SKM-1 (cell line): Measurements from ENCODE around the gene TFE3.
A peak's percentile ranks its signal among the peaks of the same experiment; 100 is the strongest.

Experiments
- DNase-seq: peaks from one replicate; lab custom pipeline; 2025; ENCODE audit not compliant: unreplicated experiment; lab: John Stamatoyannopoulos, UW

The TFE3 gene

GRCh38 chrX:49043220-49043986, at the start of gene TFE3:
Gene TFE3, minus strand, starts transcription at chrX:49043357. Its CDS starts 131 bp downstream, at chrX:49043226.
- peak; percentile 87 for DNase-seq

GRCh38 chrX:49089553-49089952, 46.4 kb upstream of the TFE3 start:
- DNase-seq: no peak

- no peak for DNase-seq
Measured at GRCh38 chrX:49082271-49082871, 39.2 kb upstream of the TFE3 start.

GRCh38 chrX:49079489-49080428, 36.6 kb upstream of the TFE3 start, which contains the start of gene WDR45:
Gene WDR45, minus strand, starts transcription at chrX:49079887. Its CDS starts 1,792 bp downstream, at chrX:49078095.
- peak; percentile 28 for DNase-seq

GRCh38 chrX:49077941-49078340, 34.8 kb upstream of the TFE3 start:
- no peak for DNase-seq

- DNase-seq: no peak
Measured at GRCh38 chrX:49075347-49075746, 32.2 kb upstream of the TFE3 start.

GRCh38 chrX:49073601-49074575, 30.7 kb upstream of the TFE3 start, which contains the start of gene PRAF2:
Gene PRAF2, minus strand, starts transcription at chrX:49074002. Its CDS starts 15 bp downstream, at chrX:49073987.
- DNase-seq: peak; percentile 40

GRCh38 chrX:49072712-49073095, 29.5 kb upstream of the TFE3 start:
- DNase-seq: no peak

GRCh38 chrX:49071877-49072711, 28.9 kb upstream of the TFE3 start:
- no peak for DNase-seq

- no peak for DNase-seq
Measured at GRCh38 chrX:49070988-49071387, 27.8 kb upstream of the TFE3 start.

GRCh38 chrX:49069038-49069437, 25.9 kb upstream of the TFE3 start:
- DNase-seq: no peak

GRCh38 chrX:49067285-49068120, 24.3 kb upstream of the TFE3 start:
- no peak for DNase-seq

- no peak for DNase-seq
Measured at GRCh38 chrX:49066690-49067089, 23.5 kb upstream of the TFE3 start.

GRCh38 chrX:49066278-49066677, 23.1 kb upstream of the TFE3 start:
- no peak for DNase-seq

- DNase-seq: no peak
Measured at GRCh38 chrX:49064735-49065134, 21.6 kb upstream of the TFE3 start.

GRCh38 chrX:49064303-49064702, 21.1 kb upstream of the TFE3 start:
- no peak for DNase-seq

- no peak for DNase-seq
Measured at GRCh38 chrX:49063715-49064114, 20.6 kb upstream of the TFE3 start.

GRCh38 chrX:49061916-49062315, 18.8 kb upstream of the TFE3 start:
- no peak for DNase-seq
